Jurkat, Clone E6-1 (cell line): ENCODE results near the gene CCDC13.

Source experiments
- DNase-seq: peaks from one replicate; pipeline ENCODE4 v3.0.0-alpha.2; 2011; ENCODE audit warnings: low read depth, low spot score
- H3K4me3 ChIP-seq: 2 replicates; pipeline ENCODE4 v1.5.1; 2011; ENCODE audit warnings: mild to moderate bottlenecking, low read length, control low read depth, moderate library complexity

Gene CCDC13

DNA sequence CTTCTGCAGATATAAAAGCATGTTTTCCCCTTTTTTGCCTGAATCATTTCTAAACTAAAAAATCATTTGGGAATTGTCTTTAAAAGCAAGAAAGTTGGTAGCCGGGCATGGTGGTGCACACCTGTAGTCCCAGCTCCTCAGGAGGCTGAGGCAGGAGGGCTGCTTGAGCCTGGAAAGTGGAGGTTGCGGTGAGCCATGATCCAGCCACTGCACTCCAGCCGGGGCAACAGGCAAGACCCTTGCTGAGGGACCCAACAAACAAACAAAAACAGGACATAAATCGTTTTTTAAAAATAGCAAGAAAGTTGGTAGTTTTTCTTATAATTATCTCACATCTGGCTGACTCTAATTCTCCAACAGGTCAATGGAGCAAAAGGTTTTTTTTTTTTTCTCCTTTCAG, 28.7 kb upstream of the CCDC13 start:
- no peak for DNase-seq
- no peak overlapping the region for H3K4me3 ChIP-seq

DNA sequence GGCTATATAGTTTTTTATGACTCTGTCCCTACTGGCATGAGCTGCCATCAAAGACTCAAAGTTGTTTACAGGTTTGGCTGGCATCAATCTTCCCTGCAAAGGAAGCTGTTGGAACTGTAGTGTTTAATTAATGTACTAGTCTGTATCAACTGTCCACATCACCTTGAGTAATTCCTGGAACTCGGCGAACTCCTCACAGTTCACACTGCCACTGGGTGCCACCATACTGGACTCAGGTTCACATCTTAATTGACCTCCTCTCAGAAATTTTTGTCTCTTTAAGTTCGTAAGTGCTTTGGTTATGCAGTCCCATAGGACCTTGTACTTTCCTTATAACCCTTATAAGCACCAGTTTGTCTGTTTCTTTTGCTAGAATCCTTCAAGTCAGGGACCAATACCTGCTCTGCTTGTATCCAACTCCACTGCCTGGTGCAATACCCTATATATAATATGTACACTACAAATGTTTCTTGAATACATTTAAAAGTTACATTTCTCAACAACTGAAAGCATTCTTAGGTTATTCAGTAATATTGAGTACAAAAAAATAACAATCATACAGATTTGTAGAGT, 28.1 kb upstream of the CCDC13 start:
- H3K4me3 ChIP-seq = no peak overlapping the region
- DNase-seq = no peak

DNA sequence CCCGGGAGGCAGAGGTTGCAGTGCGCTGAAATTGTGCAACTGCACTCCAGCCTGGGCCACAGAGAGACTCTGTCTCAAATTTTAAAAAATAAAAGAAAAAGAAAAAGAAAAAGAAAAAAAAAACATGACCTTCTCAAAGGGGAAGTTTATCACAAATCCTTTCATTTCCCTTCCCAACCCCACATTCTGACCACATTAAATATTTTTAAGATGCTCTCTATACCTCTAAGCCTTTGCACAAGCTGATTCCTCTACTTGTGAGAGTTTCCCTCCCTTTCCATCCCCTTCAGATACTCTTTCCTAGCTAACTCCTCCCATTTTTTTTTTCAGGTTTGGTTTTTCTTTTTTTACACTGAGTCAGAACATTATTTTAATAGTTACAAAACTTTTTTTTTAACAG, 27.2 kb upstream of the CCDC13 start:
- H3K4me3 ChIP-seq = no peak overlapping the region
- DNase-seq = peak; percentile 71

DNA sequence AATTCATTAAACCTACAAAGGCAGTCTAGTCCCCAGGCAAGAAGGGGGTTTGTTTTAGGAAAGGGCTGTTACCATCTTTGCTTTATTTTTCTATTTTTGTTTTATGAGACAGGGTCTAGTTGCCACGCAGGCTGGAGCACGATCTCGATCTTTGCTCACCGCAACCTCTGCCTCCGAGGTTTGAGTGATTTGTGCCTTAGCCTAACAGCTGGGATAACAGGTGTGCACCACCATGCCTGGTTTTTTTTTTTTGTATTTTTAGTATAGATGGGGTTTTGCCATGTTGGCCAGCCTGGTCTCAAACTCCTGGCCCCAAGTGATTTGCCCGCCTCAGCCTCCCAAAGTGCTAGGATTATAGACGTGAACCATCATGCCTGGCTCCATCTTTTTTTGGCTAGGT, 26.3 kb upstream of the CCDC13 start:
- H3K4me3 ChIP-seq = no peak overlapping the region
- DNase-seq = no peak

DNA sequence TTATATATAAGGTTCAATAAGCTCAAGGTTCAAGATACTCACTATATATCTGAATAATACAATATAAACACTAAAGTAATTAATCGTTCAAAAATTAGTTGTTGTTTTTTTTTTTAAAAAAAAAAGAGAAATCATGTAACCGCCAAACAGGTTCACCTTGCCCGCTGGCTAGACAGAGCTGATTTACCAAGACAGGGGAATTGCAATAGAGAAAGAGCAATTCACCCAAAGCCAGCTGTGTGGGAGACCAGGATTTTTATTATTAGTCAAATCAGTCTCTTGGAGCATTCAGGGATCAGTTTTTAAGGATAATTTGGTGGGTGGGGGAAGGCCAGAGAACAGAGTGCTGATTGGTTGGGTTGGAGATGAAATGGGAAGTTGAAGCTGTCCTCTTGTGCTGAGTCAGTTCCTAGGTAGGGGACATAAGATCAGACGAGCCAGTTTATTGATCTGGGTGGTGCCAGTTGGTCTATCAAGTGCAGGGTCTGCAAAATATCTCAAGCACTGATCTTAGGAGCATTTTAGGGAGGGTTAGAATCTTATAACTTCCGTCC, 23.4 kb upstream of the CCDC13 start:
- no peak overlapping the region for H3K4me3 ChIP-seq
- DNase-seq = no peak

DNA sequence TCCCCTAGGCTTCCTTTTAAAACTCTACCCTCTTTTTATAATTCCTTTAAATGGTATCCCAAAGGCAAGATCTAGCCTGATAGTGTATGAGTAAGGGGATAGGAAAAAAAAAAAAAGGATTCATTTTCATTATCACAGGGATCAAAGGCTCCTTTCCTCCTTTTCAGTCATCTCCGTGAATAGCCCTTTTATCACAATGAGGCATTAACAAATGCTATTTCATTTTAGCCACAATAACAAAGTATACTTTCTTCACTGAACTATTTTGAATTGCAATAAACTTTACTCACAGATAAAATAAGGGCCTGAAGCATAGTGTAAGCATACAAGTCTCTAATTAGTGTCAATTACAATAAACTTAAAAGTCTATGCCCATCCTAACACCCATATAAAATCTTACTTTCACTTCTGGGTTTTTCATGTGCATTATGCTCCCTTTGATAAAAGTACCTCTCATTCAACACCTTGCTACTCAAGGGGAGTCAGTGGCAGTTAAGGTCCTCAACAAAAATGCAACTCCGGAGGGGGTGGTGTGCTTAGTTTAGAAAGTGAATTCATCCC, 22.6 kb upstream of the CCDC13 start:
- DNase-seq = no peak

DNA sequence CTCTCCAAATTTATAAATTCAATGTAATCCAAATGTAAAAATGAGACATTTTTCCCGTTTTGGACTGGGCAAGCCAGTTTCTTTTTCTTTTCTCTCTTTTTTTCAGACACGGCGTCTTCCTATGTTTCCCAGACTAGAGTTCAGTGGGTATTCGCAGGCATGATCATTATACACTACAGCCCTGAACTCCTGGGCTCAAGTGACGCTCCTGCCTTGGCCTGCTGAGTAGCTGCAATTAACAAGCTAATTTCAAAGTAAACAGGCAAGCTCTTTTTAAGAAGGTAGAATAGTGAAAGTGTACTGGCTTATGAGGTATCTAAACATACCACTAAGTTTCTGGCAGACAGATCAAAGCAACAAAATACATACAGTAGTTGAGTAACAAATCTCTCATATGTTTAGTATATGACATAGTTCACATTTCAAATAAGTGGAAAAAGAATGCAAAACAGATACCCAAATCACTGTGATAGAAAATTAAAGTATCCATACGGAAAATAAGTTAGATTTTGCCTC, 17.7 kb upstream of the CCDC13 start:
- H3K4me3 ChIP-seq = no peak overlapping the region
- DNase-seq = no peak

More for the DNA sequence above, 22.6 kb upstream of the CCDC13 start:
- H3K4me3 ChIP-seq = no peak overlapping the region

DNA sequence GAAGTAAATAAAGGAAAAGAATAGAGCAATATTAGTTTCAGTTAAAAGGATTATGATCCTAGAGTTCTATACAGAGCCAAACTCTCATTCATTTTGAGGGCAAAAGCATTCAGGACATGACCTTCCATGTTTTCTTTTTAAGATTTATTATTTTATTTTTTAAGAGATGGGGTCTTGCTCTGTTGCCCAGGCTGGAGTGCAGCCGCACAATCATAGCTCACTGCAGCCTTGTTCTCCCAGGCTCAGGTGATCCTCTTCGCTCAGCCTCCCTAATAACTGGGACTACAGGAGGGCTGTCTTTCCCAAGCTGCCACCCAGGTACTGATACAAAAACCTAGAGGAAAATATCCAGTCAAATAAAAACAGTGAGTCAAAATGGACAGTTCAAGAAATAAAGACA, 13.6 kb upstream of the CCDC13 start:
- no peak overlapping the region for H3K4me3 ChIP-seq
- no peak for DNase-seq

DNA sequence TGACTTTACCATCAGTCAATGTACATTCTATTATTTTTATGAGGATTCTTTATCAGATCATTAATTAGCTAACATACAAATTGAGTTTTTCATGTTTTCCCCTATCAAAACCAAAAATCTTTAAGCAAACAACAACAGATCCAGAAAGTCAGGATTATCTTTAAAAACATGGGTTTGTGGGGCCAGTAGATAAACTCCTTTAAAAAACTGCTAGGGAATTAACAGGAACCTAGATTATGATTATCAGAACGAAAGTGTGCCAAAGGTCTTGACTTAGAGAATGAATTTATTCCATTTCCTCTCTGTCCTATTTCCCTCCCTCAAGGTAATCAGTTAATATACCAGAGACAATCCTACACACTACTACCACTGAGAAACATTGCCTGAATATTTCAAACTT, 13.2 kb upstream of the CCDC13 start:
- no peak overlapping the region for H3K4me3 ChIP-seq
- no peak for DNase-seq

DNA sequence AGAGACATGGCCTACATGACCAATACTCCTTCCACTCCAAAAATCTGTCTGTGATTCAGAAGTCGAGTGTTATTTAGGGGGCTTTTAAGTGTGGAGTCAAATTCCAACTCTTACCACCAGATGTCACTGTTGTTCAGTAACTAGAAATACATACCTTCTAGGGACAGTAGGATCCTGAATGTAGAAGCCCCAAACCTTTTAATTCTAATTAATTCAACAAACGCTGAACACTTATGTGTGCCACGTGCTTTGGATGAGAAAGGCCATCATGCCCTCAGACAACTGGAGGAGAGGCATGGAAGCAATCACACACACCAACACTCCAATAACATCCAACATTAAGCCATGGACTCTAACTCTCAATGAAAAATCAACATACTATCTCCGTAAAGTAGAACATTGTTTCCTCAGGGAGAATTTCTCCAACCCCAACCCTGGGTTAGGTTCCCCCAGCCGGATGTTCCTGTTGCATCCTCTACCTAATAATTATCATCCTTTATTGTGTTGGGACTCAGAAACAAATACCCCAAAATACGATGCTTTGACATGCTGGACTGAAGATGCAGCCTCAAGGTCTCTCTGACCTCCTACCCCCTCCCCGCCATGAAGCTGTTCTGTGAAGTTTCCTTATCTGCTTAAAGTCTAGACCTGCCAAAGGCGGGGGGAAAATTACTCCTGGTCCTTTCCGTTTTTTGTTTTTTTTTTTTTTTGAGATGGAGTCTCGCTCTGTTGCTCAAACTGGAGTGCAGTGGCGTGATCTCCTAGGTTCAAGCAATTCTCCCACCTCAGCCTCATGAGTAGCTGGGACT, 8.0 kb upstream of the CCDC13 start:
- H3K4me3 ChIP-seq = no peak overlapping the region
- DNase-seq = peak; percentile 83

DNA sequence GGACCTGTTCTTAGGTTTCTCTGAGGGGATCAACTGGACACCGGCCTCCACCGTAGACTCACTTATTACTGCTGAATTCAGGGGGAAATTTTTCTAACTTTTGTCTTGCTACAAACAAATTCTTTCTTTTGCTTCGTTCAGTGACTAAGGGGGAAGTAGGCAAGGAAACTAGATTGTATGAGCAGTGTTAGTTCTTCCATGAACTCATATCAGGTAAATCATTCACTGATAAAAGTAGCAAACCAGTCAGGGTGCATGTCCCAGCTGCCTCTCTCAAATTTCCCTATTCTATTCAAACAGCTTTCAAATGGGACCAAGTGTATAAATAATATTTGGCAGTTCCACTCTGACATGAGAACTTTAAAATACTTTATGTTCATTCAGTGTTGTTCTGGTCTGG, 7.3 kb upstream of the CCDC13 start:
- no peak for DNase-seq
- no peak overlapping the region for H3K4me3 ChIP-seq

DNA sequence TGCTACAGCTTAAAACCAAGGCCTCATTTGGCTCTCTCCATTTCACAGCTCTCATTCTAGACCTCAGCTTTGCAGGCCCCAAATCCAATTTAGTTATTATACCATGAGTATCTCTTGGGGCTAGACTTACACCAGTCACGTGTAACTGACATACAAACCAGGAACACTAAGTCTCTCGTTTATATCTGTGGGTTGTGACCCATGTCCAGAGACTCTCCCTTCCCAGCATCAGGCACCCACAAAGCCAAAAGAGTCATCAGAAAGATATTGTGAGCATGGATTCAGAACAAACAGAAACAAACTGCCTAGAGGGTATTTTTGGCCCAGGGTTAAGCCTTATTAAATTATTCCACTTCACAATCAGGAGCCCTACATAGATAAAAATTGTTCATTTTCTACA, 5.6 kb upstream of the CCDC13 start:
- no peak overlapping the region for H3K4me3 ChIP-seq
- no peak for DNase-seq

DNA sequence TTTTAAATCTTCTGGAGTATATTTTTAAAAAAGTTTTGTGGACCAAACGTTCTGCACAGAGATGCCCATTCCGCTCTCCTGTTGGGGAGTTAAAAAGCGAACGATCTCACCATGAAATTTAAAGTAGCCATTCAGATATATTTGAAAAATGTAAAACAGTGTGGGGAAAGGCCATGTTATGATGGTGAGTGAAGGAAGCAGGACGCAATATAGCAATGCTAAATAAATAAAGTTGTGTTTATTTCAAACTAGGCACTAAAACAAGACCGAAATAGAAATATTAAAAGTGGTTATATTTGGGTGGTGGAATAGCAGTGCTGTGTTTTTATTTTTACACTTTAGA, 327 bp upstream of the CCDC13 start:
- H3K4me3 ChIP-seq = peak overlapping the region; percentile 62
- DNase-seq = no peak

DNA sequence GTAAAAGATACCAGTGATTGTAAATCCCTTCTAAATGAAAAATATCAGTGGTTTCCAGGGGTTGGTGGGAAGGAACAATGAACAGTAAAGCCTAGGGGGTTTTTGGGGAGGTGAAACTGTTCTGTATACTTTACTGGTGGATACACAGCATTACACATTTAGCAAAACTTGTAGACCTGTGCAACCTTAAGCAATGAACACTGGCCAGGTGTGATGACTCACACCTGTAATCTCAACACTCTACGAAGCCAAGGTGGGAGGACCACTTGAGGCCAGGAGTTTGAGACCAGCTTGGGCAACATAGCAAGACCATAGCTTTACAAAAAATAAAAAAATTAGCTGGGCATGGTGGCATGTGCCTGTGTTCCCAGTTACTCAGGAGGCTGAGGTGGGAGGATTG, 1.8 kb downstream of the CCDC13 start:
- DNase-seq = no peak
- H3K4me3 ChIP-seq = no peak overlapping the region

DNA sequence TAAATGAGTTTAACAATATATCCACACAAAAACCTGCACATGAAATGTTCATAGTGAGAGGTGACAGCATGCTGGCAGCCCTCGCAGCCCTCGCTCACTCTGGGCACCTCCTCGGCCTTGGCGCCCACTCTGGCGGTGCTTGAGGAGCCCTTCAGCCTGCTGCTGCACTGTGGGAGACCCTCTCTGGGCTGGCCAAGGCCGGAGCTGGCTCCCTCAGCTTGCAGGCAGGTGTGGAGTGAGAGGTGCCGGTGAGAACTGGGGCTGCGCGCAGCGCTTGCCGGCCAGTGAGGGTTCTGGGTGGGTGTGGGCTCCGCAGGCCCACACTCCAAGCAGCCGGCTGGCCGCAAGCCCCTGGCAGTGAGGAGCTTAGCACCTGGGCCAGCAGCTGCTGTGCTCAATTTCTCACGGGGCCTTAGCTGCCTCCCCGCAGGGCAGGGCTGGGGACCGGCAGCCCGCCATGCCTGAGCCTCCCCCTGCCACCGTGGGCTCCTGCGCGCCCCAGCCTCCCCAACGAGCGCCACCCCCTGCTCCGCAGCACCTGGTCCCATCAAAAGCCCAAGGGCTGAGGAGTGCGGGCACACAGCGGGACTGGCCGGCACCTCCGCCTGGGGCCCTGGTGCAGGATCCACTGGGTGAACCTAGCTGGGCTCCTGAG, 3.4 kb downstream of the CCDC13 start:
- DNase-seq = no peak
- H3K4me3 ChIP-seq = no peak overlapping the region

DNA sequence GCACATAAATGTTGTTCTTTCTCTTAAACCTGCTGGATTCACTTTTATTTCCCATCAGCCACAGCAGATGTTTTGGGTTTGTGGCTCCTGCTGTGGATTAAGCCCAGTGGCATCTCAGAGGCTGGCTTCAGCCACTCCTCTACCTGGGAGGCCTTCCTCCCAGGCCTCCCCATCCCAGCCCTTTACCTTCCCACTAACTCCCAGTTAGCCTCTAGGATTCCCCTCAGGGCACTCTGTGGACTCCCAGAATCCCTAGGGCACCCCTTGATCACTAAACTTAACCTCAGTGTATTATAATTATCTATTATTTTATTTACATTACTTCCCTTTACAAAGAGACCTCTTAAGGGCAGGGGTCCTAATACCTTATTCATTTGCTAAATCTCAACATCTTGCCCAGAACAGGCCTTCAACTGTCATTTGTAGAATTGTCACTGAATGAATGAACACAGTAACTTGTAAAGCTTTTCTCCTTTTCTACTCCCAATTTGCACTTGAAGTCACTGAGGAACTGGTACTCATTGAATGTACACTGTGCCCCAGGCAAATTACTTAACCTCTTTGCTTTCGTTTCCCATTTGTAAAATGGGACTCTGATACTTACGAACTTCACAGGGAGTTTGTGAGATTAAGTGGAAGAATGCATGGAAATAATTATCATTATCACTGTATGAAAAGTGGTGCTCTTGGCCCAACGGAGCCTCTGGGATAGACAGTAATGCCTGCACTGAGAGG, 8.3 kb downstream of the CCDC13 start:
- no peak overlapping the region for H3K4me3 ChIP-seq
- no peak for DNase-seq

DNA sequence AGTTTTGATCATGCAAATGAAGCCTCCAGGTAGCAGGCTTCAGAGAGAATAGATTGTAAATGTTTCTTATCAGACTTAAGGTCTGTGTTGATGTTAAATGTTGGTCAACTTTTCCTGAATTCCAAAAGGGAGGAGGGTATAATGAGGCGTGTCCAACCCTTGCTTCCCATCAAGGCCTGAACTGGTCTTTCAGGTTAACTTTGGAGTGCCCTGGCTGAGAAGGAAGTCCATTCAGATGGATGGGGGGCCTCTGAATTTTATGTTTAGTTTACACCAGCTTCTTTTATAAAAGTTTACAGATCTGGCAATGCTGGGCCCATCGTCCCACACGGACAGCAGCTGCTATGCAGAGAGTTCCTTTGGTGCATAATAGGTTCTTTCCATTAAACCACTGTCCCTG, 8.9 kb downstream of the CCDC13 start:
- H3K4me3 ChIP-seq = no peak overlapping the region
- DNase-seq = no peak

DNA sequence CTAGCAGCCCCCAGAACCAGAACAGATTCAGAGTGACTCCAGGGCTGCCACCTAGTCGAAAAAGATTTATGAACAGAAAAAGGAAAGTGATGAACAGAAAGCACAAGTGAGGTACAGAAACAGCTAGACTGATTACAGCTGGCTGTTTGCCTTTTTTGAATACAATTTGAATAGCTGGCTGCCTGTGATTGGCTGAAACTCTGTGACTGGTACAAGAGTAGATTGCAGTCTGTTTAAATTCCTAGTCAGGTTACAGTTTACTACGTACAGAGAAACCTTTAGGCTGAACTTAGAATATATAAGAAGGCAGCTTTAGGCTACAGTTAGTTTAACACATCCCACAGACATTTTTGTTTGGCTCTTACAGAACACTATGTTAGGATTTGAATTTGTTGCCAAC, 10.0 kb downstream of the CCDC13 start:
- no peak for DNase-seq
- H3K4me3 ChIP-seq = no peak overlapping the region

DNA sequence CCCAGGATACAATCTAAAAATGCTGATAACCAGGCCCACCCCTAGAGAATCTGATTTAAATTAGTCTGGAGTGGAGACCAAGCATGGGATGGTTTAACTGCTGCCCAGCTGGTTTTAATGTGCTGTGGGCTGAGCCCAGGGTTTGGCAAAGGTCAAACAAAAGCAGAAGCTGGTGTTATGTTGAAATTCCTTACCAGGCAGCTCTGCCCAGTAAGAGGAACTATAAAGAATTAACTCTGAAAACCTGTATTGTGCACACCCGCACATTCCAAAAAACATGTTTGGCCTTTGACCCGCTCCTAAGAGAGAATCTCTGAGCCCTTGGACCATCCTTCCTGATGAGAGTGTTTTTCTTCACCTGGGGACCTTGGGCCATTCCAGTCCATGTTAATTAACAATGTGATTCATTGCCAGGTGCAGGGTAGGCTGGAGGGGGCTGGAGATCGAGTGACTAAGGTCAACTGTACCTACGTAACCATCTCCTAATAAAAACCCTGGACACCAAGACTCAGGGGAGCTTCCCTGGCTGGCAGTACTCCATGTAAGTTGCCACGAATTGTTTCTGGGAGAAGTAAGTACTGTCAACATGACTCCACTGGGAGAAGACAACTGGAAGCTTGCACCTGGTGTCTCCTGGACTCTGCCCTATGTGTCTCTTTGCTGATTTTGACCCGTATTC, 10.9 kb downstream of the CCDC13 start:
- no peak overlapping the region for H3K4me3 ChIP-seq
- no peak for DNase-seq
